BLaER1 treated with 17β-estradiol and CSF1 and Interleukin-3, amounts not matched to agents 10 nM and 100 nM (cell line): ENCODE measurements around the gene LIN37.

Source experiments
- H3K27ac ChIP-seq, 11 experiments: shearing (Covaris generic); formaldehyde crosslinking; 2 replicates each; pipeline ENCODE4 v1.8.1; 2022
- H3K27me3 ChIP-seq, 11 experiments: shearing (Covaris generic); formaldehyde crosslinking; 2 replicates each; pipeline ENCODE4 v1.8.1; 2022
- H3K36me3 ChIP-seq, 11 experiments: shearing (Covaris generic); formaldehyde crosslinking; 2 replicates each; pipeline ENCODE4 v1.8.1; 2022
- H3K4me1 ChIP-seq, 10 experiments: shearing (Covaris generic); formaldehyde crosslinking; 2 replicates each; pipeline ENCODE4 v1.8.1; 2022
- H3K4me2 ChIP-seq, 11 experiments: shearing (Covaris generic); formaldehyde crosslinking; 2 replicates each; pipeline ENCODE4 v1.8.1; 2022
- H3K4me3 ChIP-seq, 10 experiments: shearing (Covaris generic); formaldehyde crosslinking; 2 replicates each; pipeline ENCODE4 v1.8.1; 2022
- H3K9ac ChIP-seq, 11 experiments: shearing (Covaris generic); formaldehyde crosslinking; 2 replicates each; pipeline ENCODE4 v1.8.1; 2022
- H3K9me3 ChIP-seq, 11 experiments: shearing (Covaris generic); formaldehyde crosslinking; replicated peaks in 1 of 11; 2 replicates each; pipeline ENCODE4 v1.8.1; 2022
- H4K20me1 ChIP-seq, 11 experiments: shearing (Covaris generic); formaldehyde crosslinking; 2 replicates each; pipeline ENCODE4 v1.8.1; 2022
- Cebpa-rat ChIP-seq, 11 experiments: shearing (Covaris generic); IDR thresholded peaks; 2 replicates each; pipeline ENCODE4 v1.8.1; 2022

Gene LIN37

DNA sequence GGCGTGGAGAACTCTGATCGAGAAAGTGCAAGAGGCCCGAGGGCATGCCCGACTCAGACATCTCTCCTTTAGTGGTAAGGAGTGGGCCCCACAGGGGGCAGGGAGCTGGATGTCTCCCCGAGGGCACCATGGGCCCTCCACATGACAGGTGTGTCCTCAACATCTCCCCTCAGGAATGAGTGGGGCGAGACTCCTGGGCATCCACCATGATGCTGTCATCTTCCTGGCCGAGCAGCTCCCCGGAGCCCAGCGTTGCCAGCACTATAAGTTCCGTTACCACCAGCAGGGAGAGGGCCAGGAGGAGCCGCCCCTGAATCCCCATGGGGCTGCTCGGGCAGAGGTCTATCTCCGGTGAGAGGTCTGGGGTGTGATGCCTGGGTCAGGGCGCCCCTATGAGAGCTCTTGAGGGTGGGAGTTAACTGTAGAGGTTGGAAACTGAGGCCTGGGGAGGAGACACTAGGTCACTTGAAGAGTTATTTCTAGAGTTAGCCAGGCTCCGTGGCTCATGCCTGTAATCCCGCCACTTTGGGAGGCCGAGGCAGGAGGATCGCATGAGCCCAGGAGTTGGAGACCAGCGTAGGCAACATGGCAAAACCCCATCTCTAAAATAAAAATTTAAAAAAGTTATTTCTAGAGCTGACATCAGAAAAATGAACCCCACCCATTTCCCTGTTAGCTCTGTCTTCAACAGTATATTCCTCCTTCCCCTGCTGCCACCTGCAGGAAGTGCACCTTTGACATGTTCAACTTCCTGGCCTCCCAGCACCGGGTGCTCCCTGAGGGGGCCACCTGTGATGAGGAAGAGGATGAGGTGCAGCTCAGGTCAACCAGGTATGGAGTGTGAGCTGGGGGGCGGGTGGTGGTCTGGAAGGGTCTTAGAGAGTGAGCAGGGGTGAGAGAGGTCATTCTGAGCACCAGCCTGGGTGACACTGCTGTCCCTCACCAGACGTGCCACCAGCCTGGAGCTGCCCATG, 11.2 kb upstream of the LIN37 start:
- Histone ChIP-seq H3K4me2 (peak overlapping the region in 9 of 11 experiments; percentile 4 to 51 (median 31); a peak in 17 of 22 replicates), H4K20me1 (peaks cover 42 to 79% (median 73%) of the 10 kb centered on the region in 11 experiments), H3K4me3 (no peak overlapping the region), H3K27me3 (no peaks in the 10 kb centered on the region), H3K27ac (peak overlapping the region in 6 of 11 experiments; percentile 4 to 46 (median 20); a peak in 9 of 22 replicates), H3K36me3 (peaks cover 64 to 77% (median 74%) of the 10 kb centered on the region in 11 experiments), H3K9me3 (no peaks in the 10 kb centered on the region), H3K4me1 (peaks cover 28 to 65% (median 46%) of the 10 kb centered on the region in 10 experiments), H3K9ac (peak overlapping the region in 9 of 11 experiments; percentile 15 to 50 (median 35); a peak in 12 of 22 replicates)
- TF ChIP-seq Cebpa-rat (IDR thresholded peaks at IDR 0.05): no peak

DNA sequence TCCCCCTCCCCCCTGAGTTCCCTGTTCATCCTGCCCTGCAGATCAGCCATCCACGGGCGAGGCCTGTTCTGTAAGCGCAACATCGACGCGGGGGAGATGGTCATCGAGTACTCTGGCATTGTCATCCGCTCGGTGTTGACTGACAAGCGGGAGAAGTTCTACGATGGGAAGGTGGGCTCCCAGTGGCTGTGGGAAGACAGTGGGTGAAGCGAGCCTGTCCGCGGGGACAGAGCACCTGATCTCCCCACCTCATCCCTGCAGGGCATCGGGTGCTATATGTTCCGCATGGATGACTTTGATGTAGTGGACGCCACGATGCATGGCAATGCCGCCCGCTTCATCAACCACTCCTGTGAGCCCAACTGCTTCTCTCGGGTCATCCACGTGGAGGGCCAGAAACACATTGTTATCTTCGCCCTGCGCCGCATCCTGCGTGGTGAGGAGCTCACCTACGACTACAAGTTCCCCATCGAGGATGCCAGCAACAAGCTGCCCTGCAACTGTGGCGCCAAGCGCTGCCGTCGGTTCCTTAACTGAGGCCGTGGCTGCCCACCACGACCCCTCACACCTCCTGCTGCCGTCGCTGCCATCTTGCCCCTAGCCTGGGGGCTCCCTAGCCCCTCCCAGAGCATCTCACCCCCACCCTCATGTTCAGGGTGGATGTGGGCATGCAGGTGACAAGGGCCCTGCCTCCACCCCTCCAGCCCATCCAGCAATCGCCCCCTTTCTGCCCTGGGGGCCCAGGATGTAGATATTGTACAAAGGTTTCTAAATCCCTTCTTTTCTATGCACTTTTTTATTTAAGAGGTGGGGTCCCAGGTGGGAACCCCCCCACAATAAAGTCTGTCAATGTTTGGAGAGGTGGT, 10.1 kb upstream of the LIN37 start:
- peaks cover 36 to 71% (median 67%) of the 10 kb centered on the region in 11 experiments for H4K20me1 ChIP-seq
- peak overlapping the region in 1 of 11 experiments; percentile 29; a peak in 1 of 22 replicates for H3K9ac ChIP-seq
- no peak for TF ChIP-seq Cebpa-rat (IDR thresholded peaks at IDR 0.05)
- H3K36me3 ChIP-seq: peaks cover 55 to 68% (median 66%) of the 10 kb centered on the region in 11 experiments
- no peaks in the 10 kb centered on the region for H3K9me3 ChIP-seq
- no peak overlapping the region for H3K27ac ChIP-seq
- no peaks in the 10 kb centered on the region for H3K27me3 ChIP-seq
- H3K4me1 ChIP-seq: peaks cover 36 to 76% (median 56%) of the 10 kb centered on the region in 10 experiments
- H3K4me2 ChIP-seq: peak overlapping the region in 2 of 11 experiments; percentile 98 to 100; a peak in 1 of 22 replicates
- no peak overlapping the region for H3K4me3 ChIP-seq

DNA sequence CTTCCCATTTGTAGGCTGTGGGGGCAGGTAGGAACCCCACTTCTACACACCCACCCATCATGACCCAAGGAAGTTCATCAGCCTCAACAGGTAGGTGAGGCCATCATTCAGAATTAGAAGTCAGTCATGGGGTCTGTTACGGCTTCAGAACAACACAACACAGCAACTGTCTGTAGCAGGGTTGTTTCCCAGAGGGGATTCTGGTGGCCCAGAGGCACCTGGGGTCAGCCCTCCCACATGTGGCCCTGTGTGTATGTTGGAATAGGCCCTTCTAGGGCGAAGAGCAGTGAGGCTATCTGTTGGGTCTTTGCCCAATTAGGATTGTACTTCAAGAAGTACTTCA, 9.5 kb upstream of the LIN37 start:
- H3K27ac ChIP-seq: peak overlapping the region in 3 of 11 experiments; percentile 83 to 92 (median 90); a peak in 4 of 22 replicates
- H3K27me3 ChIP-seq: no peaks in the 10 kb centered on the region
- peaks cover 0 to 2% (median 0%) of the 10 kb centered on the region in 11 experiments; a peak in 1 of 22 replicates for H3K9me3 ChIP-seq
- H3K4me1 ChIP-seq: peaks cover 42 to 77% (median 62%) of the 10 kb centered on the region in 10 experiments
- no peak overlapping the region; a peak in 2 of 20 replicates for H3K4me3 ChIP-seq
- peak overlapping the region in 6 of 11 experiments; percentile 96 to 100 (median 98); a peak in 7 of 22 replicates for H3K4me2 ChIP-seq
- H4K20me1 ChIP-seq: peaks cover 36 to 65% (median 63%) of the 10 kb centered on the region in 11 experiments
- peak overlapping the region in 4 of 11 experiments; percentile 19 to 85 (median 76); a peak in 4 of 22 replicates for H3K9ac ChIP-seq
- TF ChIP-seq Cebpa-rat (IDR thresholded peaks at IDR 0.05): no peak
- H3K36me3 ChIP-seq: peaks cover 49 to 68% (median 59%) of the 10 kb centered on the region in 11 experiments

DNA sequence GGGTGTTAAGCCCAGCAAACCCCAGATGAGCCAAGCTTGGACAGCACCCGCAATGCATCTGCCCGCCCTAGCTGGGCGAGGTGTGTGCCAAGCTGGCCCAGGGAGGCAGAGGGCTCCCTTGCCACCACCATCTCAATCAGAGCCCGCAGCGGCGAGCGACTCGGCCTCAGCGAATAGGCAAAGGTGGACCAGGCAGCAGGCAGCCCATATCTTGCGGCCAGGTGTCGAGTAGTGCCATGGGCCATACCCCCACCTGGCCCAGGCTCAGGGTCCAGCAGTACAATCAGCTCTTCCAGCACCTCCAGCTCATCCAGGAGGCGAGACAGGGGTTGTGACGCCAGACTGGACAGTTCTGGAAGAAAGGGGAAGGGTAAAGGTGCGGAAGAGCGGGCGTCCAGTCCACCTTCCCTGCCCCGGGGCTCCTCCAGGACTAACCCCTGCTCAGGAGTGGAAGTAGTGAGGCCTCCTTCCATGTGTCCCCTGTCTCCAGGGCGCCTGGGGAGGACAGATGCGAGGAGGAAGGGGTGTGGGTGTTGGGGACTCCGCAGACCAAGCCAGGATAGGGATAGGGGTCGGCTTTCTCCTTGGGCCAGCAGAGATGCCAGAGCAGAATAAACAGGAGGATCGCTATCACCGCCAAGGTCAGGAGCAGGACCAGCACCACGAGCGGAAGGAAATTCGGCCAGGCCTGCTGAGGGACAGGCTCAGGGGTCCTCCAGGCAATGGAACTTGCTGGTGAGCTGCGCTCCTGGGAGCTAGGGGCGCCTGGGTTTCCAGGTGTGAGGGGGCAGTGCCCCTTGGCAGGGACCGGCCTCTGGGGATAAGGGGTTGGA, 8.9 kb upstream of the LIN37 start:
- Histone ChIP-seq H3K9me3 (peaks cover 0 to 6% (median 0%) of the 10 kb centered on the region in 11 experiments; a peak in 2 of 22 replicates), H3K27ac (peak overlapping the region in 10 of 11 experiments; percentile 57 to 96 (median 86); a peak in 21 of 22 replicates), H4K20me1 (peaks cover 35 to 59% (median 57%) of the 10 kb centered on the region in 11 experiments), H3K4me3 (peak overlapping the region; percentile 62 to 76 (median 66)), H3K4me1 (peaks cover 48 to 81% (median 68%) of the 10 kb centered on the region in 10 experiments), H3K9ac (peak overlapping the region; percentile 73 to 85 (median 82)), H3K27me3 (no peaks in the 10 kb centered on the region), H3K4me2 (peak overlapping the region; percentile 90 to 100 (median 98)), H3K36me3 (peaks cover 43 to 67% (median 53%) of the 10 kb centered on the region in 11 experiments)
- no peak for TF ChIP-seq Cebpa-rat (IDR thresholded peaks at IDR 0.05)

DNA sequence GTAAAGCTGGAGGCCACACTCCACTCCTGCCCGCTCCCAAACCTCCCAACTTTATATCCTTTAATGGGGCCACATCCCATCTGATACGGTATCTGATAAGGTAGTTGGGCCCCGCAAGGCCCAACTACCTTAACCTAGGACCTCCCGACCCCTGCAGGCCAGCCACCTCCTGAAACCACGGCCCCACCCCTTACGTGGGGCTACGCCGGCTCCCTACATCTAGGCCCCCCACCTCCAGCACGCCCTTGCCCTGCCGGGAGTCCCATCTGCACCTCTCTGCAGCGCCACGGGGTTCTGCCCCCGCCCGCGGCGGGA, 8.3 kb upstream of the LIN37 start:
- peak overlapping the region; percentile 73 to 85 (median 82) for H3K9ac ChIP-seq
- peaks cover 29 to 53% (median 51%) of the 10 kb centered on the region in 11 experiments for H4K20me1 ChIP-seq
- H3K27me3 ChIP-seq: no peaks in the 10 kb centered on the region
- no peak for TF ChIP-seq Cebpa-rat (IDR thresholded peaks at IDR 0.05)
- H3K4me3 ChIP-seq: peak overlapping the region; percentile 62 to 76 (median 66)
- peaks cover 0 to 6% (median 0%) of the 10 kb centered on the region in 11 experiments; a peak in 2 of 22 replicates for H3K9me3 ChIP-seq
- peak overlapping the region; percentile 90 to 100 (median 98) for H3K4me2 ChIP-seq
- H3K4me1 ChIP-seq: peaks cover 50 to 83% (median 70%) of the 10 kb centered on the region in 10 experiments
- peak overlapping the region; percentile 29 to 96 (median 83); a peak in 21 of 22 replicates for H3K27ac ChIP-seq
- peaks cover 37 to 62% (median 47%) of the 10 kb centered on the region in 11 experiments for H3K36me3 ChIP-seq

DNA sequence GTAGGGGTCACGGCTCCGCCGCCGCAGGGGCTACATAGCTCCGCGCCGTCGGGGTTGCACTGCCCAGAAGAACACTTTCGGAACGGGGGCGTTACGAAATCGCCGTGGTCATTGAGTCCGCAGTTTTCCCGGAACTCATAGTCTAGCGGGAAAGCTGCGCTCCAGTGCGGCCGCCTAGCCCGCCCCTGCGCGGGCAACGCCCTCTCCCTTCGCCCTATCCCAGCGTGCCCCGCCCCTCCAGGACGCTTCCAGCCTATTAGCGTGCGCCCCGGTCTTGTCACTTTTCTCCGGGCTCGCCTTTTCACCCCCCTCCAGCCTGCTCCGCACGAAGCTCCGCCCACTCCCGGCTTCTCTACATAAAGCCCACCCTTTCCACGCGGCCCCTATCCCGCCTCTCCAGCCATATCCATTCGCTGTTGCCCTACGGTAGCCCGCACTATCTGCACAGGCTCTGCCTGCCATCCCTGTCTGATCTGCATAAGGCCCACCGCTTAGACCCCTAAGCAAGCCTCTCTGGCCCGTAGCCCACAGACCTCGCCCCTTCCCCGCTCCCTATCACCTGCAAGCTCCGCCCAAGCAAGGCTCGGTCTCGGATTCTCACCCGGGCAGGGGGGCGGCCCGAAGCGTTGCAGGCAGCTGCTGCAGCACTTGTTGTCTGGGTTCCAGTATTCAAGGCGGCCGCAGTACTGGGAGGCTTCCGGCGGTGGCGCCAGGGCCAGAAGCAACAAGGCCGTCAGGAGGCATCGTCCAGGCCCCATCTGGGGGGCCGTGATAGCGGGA, 7.8 kb upstream of the LIN37 start:
- peak in 9 of 11 experiments; percentile 13 to 79 (median 58); a peak in 10 of 22 replicates for TF ChIP-seq Cebpa-rat (IDR thresholded peaks at IDR 0.05)
- Histone ChIP-seq H3K27me3 (no peaks in the 10 kb centered on the region), H3K36me3 (peaks cover 32 to 56% (median 42%) of the 10 kb centered on the region in 11 experiments), H3K4me3 (peak overlapping the region; percentile 62 to 76 (median 66)), H3K9ac (peak overlapping the region; percentile 73 to 85 (median 83)), H3K9me3 (peaks cover 0 to 6% (median 0%) of the 10 kb centered on the region in 11 experiments; a peak in 2 of 22 replicates), H3K27ac (peak overlapping the region; percentile 35 to 96 (median 92); a peak in 21 of 22 replicates), H3K4me2 (peak overlapping the region; percentile 90 to 100 (median 98)), H4K20me1 (peaks cover 24 to 48% (median 46%) of the 10 kb centered on the region in 11 experiments), H3K4me1 (peaks cover 50 to 79% (median 68%) of the 10 kb centered on the region in 10 experiments)

DNA sequence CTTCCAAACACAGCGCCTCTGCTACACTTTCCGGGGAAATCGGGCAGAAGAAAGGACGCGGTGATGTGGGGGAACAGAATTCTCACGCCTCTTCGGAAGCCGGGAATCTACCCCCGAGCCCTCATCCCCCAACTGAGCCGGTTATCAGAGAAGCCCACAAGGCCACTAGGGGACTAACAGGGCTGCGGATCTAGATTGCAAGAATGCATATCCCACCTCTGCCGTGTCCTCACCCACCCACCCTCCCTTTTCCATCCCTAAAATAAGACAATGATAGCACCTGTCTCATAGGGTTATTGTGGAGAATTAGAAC, 7.2 kb upstream of the LIN37 start:
- Histone ChIP-seq H3K27ac (peak overlapping the region; percentile 85 to 96 (median 92); a peak in 21 of 22 replicates), H3K4me1 (peaks cover 50 to 79% (median 67%) of the 10 kb centered on the region in 10 experiments)
- TF ChIP-seq Cebpa-rat (IDR thresholded peaks at IDR 0.05): no peak

More for the DNA sequence above, 7.2 kb upstream of the LIN37 start:
- H4K20me1 ChIP-seq: peaks cover 24 to 42% (median 40%) of the 10 kb centered on the region in 11 experiments
- peaks cover 0 to 6% (median 0%) of the 10 kb centered on the region in 11 experiments; a peak in 2 of 22 replicates for H3K9me3 ChIP-seq
- peaks cover 28 to 51% (median 37%) of the 10 kb centered on the region in 11 experiments for H3K36me3 ChIP-seq
- peak overlapping the region; percentile 90 to 100 (median 98) for H3K4me2 ChIP-seq
- peak overlapping the region; percentile 73 to 85 (median 84) for H3K9ac ChIP-seq
- peak overlapping the region; percentile 62 to 76 (median 66) for H3K4me3 ChIP-seq
- no peaks in the 10 kb centered on the region for H3K27me3 ChIP-seq
